ENCODE measurements around the gene NSUN7. TPM values are rescaled to one million over a fixed set of nuclear protein-coding genes. Genes with fewer than 3 reads are reported as not detected.

NSUN7 gene
- total RNA-seq, 1 experiment from 2014 or later, result 1.1 TPM

Other genes with a start within 250 kb of the NSUN7 start
- gene RBM47, start 120.1 kb upstream of the NSUN7 start, total RNA-seq (2021; ENCODE audit: unreplicated experiment), result 2.0 TPM

Data from Panc1 (cell line).